ENCODE results near the gene SLC40A1. TPM values are rescaled to one million over a fixed set of nuclear protein-coding genes. Genes with fewer than 3 reads are reported as not detected.

The SLC40A1 gene
- total and polyA plus RNA-seq, 2 donors (not counting 3 experiments of a cell fraction or from before 2014, with no cell fraction given): 8.5 to 15.1 TPM

DNA sequence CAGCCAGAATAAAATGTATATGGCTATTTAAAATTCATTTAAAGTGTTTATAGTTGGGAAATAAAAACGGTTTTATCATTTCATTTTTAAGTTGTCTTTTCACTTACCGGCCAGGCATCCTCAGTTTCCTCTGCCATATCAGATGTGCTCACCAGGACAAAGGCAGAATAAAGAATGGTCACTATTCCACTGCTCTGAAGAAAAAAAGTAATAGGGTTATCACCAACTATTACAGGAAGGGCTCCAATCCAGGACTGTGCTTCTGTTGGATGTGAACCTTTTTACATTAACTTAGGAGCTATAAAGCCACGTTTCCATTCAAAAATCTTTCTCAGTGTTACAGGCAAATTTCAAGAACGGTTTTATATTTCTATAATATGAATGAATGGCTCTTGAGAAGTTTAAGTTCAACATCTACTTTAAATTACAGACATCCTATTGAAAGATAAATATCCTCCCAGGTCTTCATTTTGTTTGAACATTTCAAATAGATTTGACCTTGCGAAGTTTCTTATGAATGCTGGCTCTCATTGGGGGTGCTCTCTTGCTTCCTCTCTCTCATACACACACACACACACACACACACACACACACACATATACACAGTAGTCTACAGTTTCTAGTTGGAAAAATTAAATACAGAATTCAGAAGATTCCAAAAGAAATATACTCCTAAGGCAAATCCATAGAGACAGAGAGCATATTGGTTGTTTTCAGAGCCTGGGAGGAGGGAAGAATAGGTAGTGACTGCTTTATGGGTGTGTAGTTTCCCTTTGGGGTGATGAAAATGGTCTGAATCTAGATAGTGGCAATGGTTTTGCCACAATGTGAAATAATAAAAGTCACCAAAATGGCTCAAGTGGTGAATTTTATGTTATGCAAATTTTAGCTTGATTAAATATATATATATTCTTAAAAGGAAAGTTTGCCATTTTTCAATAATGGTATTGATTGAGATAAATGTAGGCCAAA is 2.9 kb upstream of the SLC40A1 start:
- no peak overlapping the region for H3K9ac ChIP-seq (replicated peaks; ENCODE audit: extremely low read depth, insufficient read depth, low read length)
- no peak overlapping the region for H3K4me2 ChIP-seq (ENCODE audit: insufficient read depth, low read length)
- ChIA-PET CTCF (no interaction called here), POLR2A (no interaction called here)
- TF ChIP-seq FOS (IDR thresholded peaks at IDR 0.05; ENCODE audit: borderline replicate concordance, insufficient read depth, low read length) (no peak), POLR2A (IDR thresholded peaks at IDR 0.05; ENCODE audit: low read depth, low read length) (no peak), GATA2 (IDR thresholded peaks at IDR 0.05; ENCODE audit: insufficient read depth, insufficient read length, low read depth, low read length) (no peak), JUN (IDR thresholded peaks at IDR 0.05; ENCODE audit: borderline replicate concordance, insufficient read depth, insufficient read length, low read depth) (no peak), POLR2AphosphoS5 (IDR thresholded peaks at IDR 0.05; ENCODE audit: insufficient read depth, low read depth, low read length) (no peak), MYC (IDR thresholded peaks at IDR 0.05; ENCODE audit: low read depth, low read length) (no peak), EZH2 (IDR thresholded peaks at IDR 0.05; ENCODE audit: borderline replicate concordance, low read depth, low read length, severe bottlenecking) (no peak)
- TF ChIP-seq, protein P1, sequence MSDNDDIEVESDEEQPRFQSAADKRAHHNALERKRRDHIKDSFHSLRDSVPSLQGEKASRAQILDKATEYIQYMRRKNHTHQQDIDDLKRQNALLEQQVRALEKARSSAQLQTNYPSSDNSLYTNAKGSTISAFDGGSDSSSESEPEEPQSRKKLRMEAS (IDR thresholded peaks at IDR 0.05; ENCODE audit: insufficient read depth, insufficient read length): no peak
- TF ChIP-seq, protein P2, sequence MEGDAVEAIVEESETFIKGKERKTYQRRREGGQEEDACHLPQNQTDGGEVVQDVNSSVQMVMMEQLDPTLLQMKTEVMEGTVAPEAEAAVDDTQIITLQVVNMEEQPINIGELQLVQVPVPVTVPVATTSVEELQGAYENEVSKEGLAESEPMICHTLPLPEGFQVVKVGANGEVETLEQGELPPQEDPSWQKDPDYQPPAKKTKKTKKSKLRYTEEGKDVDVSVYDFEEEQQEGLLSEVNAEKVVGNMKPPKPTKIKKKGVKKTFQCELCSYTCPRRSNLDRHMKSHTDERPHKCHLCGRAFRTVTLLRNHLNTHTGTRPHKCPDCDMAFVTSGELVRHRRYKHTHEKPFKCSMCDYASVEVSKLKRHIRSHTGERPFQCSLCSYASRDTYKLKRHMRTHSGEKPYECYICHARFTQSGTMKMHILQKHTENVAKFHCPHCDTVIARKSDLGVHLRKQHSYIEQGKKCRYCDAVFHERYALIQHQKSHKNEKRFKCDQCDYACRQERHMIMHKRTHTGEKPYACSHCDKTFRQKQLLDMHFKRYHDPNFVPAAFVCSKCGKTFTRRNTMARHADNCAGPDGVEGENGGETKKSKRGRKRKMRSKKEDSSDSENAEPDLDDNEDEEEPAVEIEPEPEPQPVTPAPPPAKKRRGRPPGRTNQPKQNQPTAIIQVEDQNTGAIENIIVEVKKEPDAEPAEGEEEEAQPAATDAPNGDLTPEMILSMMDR (IDR thresholded peaks at IDR 0.05; ENCODE audit: extremely low read depth in 1 of 2, insufficient read depth in 1 of 2, low read depth in 1 of 2, low read length in 2 of 2): no peak
- no TSS peak for BruUV-seq (replicated peaks)
- peaks cover 11% of the 10 kb centered on the region for H3K4me1 ChIP-seq (ENCODE audit: control insufficient read depth, extremely low read depth, insufficient read depth, low read length)
- no peak overlapping the region for H3K27ac ChIP-seq (ENCODE audit: insufficient read depth, low read depth, low read length)
- intact Hi-C loops (cut with micrococcal nuclease): no loop called here
- no peak overlapping the region for H2AFZ ChIP-seq (ENCODE audit: low read depth, low read length)
- no peaks in the 10 kb centered on the region for H3K79me2 ChIP-seq (ENCODE audit: control insufficient read depth, insufficient read depth, low read length)
- H3K36me3 ChIP-seq (ENCODE audit: control insufficient read depth in 2 of 2, extremely low read depth in 1 of 2, insufficient read depth in 2 of 2, low read length in 2 of 2): no peaks in the 10 kb centered on the region
- DNase-seq (ENCODE audit: low read depth, low spot score) (no peak), FAIRE-seq (no peak)
- H3K4me3 ChIP-seq (replicated peaks in 1 of 3; ENCODE audit: insufficient read depth in 1 of 3, low read depth in 1 of 3, low read length in 3 of 3): no peak overlapping the region
- H3K9me3 ChIP-seq (replicated peaks; ENCODE audit: control insufficient read depth, insufficient read depth, low read length): no peaks in the 10 kb centered on the region
- H3K9me1 ChIP-seq (replicated peaks; ENCODE audit: control insufficient read depth, extremely low read depth, insufficient read depth, low read length): no peaks in the 10 kb centered on the region
- dilution Hi-C loops (cut with MboI; ENCODE audit: extremely low pct_ligation_motif_present, low sequenced_read_pairs): no loop called here
- no peaks in the 10 kb centered on the region for H4K20me1 ChIP-seq (replicated peaks; ENCODE audit: control insufficient read depth, extremely low read depth, insufficient read depth, low read length)
- H3K27me3 ChIP-seq (ENCODE audit: control insufficient read depth in 2 of 2, insufficient read depth in 2 of 2, low read length in 2 of 2): no peaks in the 10 kb centered on the region
